Astrocyte of the hippocampus (primary cell): ENCODE measurements around the gene SCGB3A2.

Experiments used
- DNase-seq: peaks from one replicate; pipeline ENCODE4 v3.0.0; 2011; ENCODE audit warnings: low read depth, low spot score

SCGB3A2 gene, protein sequence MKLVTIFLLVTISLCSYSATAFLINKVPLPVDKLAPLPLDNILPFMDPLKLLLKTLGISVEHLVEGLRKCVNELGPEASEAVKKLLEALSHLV

DNA sequence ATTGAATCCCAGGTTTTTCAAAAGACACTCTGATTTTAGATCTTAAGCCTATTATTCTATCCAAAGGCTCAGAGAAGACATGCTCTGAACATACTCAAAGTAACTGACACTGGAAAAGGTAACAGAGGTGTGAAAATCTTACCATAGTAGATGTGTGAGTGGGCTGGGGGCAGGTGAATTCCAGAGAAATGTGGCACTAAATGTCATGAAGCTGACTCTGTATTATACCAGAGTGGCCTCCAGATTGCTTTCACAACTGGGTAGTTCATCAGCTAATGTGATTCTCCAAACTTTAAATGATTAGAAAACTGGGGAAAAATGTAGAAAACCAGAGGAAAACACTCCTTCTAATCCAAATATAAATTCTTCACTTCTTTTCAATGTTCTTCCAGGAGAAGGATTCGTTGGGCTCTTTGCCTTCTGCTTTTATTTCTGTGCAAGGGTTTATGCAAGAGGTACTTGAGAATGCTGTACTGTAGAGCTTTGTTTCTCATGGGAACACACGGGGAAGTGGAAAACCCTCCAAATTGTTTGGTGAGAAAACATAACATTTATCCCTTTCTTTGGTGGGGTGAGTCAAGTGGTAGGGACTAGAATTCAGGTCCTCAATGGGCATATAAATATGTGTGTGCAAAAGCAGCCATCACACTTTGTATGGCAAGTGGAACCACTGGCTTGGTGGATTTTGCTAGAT lies at the start of gene SCGB3A2:
Gene SCGB3A2 (plus strand): TSS at position 646 of the 694 bp plus-strand sequence. CDS start 93 bp downstream, outside the sequence.
- DNase-seq, result no peak

DNA sequence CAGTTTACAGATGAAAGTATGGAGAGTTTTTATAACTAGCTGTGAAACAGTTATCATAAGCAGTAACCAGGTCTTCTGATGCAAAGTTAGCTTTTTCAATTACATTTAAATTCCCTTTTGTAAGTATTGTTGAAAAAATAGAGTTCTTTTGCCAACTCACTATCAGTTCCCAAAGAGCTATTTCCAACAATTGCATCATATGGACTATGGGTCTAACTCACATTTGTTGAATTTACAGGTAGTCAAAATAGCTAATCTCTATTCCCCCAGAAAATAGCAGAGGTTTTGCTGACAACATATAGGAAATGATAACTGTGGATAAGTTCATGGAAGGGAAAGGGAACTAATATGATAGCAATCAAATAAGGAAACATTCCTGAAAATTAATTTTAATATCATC lies 48.5 kb upstream of the SCGB3A2 start:
- no peak for DNase-seq

DNA sequence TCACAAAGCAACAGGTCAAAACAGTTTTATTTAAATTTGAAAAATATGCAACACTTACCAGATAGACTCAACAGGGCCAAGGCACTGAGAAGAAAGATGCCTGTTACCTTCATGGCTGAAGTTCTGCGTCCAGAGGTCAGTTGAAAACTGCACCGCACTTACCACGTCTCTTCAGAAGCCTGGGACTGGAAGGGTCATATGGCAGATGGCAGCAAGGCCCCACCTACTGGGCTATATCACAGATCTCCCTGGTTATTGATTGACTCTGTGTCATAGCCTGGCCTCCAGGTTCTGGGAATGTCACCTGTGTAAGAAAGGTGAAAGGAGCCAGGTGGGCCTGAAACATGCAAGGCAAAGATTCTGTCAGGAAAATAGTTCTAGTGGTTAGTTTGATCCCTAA lies 47.0 kb upstream of the SCGB3A2 start, which contains the start of gene SPINK1:
Gene SPINK1 (minus strand): TSS at position 207 of the 400 bp plus-strand sequence. CDS start 94 bp downstream, at position 113.
- no peak for DNase-seq

DNA sequence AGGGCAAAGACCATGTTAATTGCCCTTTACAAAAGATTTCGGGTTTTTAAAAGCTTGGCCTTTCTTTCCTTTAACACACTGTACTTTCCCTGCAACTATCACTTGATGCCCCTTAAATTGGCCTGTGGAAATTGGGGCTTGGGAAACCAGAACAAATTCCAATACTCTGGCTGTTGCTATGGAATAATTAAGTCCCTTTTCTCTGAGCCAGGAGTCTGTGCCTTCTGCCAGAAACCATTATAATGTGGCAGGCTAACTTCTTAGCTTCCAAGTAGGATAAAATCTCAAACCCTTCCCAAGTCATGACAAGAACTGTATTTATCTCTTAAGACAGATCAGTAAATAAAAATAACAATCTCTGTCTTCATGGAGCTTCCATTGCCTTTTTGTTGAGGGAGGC lies 46.0 kb upstream of the SCGB3A2 start:
- peak; percentile 3 for DNase-seq

DNA sequence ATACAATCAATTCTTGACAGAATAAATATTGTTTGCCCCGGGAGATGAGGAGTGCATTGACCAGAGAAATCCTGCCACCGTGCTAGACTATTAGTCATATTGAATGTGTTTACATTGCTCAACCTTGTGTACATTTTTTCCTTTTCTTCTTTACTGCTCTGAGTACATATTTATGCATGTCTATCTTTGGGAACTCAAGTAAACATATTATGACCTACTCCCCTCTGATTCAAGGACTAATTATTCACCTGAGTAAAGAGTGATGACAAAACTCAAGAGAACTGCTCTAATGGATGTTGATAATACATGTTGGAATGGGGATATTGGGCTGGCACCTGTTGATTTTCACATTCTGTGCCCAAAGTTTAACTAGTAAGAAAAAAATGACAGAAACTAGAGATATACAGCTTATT lies 43.1 kb upstream of the SCGB3A2 start:
- DNase-seq, result peak; percentile 4

DNA sequence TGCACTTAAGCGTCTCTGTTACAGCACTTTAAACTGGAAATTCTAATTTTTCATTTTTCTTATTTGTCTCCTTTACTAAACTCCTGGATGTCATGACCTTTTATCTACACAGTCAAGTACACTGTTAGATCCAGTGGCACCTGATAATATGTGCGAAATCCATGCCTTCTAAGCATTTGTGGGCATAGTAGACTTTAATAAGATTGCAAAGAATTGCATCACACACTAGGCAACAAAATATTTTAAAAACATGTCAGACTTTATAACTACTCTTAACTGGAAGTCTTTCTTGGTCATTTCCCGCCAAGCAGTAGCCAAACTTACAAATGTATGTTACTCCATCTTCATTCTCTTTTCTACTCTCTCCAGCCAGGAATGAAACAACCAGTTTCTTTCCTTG lies 42.1 kb upstream of the SCGB3A2 start:
- DNase-seq, result no peak

DNA sequence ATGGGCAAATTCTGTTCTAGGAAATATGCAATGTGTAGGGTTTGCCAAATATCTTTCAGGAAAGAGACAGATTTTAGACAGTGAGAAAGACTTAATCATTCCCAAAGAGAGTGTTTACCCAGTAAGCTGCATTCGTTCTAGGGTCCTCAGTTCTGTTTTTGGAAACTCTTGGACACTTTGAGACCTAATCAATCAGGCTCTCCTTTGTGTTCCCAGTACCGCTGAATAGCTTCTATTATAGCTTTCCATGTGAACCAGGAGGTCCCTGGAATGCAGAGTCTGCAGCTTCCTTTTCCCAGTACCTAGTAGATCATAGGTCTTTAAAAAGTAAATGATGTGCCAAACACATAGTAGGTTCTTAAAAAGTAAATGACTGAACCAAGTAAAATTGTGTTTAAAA lies 35.6 kb upstream of the SCGB3A2 start:
- no peak for DNase-seq

DNA sequence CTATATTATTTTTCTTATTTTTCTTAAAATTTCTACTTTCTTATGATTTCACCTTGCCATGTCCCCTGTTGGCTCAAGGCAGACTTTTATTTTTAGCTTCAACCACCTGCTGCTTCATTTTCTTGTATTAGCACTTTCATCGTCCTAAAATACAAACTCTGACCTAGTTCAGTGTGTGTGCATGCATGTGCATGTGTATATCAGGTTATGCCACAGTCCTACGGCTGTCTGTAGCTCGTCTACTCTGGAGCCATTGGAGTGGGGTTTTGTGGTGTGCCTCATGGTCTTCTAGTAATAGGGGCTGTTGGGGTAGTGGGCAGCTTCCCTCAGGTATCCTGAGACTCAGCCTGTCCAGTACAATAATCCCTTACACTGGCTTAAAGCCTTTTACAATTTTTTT lies 33.7 kb upstream of the SCGB3A2 start:
- DNase-seq, result no peak

DNA sequence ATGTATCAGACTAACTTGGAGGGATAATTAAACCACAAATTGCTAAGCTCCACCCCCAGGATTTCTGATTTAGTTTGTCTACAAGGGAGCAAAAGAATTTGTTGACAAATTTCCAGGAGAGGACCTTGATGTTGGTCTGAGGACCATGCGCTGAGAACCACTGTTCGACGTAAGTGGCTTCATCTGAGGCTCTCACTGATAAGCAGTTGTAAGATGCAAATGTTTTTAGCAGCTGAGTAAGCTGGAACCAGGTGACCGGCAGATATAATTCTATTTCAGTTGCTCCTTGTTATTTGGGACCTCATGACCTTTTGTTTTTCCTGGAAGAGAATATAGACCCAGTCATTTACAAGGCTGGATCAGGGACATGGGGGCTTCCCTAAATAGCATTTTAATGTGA lies 32.9 kb upstream of the SCGB3A2 start:
- no peak for DNase-seq

DNA sequence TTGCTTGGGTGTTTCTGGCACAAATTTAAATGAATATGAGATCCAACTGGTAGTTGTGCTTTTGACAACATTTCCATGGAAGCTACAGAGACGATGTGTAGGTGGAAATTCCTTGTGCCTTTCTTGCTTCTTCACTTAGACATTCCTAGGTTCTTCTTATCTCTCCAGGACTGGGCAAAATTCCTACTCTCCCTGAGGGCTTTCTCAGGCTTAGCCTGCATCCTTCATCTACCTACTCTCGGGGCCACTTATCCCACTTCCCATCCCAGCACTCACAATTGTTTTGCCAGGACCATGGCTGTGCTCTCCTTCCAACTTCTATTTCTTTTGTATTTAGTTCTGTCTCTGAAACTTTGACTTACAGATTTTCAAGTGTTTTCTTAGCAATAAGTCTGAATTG lies 29.3 kb upstream of the SCGB3A2 start:
- DNase-seq, result no peak

DNA sequence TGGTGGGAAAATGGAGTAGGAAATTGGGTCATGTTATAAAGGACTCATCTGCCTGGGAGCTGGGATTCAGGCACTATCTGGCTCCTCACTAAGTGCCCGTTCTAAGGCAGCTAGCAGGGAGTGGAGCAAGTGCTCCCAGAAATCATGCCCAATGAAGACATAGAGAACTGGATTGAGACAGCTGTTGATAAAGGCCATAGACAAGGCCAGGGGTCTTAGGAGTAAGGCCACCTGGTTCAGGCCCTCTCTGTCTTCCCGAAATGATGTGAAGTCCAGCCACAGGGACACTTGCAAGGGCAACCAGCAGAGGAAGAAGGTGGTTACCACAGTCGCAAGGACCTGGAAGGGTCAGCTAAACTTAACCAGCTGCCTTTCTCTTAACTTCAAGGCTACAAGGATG lies 26.9 kb upstream of the SCGB3A2 start:
- DNase-seq, result no peak

DNA sequence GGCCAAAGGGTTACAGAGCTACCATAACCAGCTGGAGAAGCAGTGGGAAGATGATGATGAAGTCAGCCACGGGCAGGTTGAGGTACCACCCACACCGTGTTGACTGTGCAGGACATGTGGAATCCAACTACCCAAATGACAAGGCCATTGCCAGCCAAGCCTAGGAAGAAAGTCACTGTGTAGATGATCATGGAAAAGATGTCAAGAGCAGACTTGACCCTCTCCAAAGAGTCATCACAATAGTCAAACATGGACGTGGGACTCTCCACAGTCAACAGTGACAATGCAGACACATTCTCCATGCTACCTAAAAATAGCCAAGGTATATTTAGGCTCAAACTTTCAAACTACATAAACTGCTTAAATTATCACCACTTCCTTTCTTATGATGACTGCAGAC lies 26.1 kb upstream of the SCGB3A2 start:
- no peak for DNase-seq

DNA sequence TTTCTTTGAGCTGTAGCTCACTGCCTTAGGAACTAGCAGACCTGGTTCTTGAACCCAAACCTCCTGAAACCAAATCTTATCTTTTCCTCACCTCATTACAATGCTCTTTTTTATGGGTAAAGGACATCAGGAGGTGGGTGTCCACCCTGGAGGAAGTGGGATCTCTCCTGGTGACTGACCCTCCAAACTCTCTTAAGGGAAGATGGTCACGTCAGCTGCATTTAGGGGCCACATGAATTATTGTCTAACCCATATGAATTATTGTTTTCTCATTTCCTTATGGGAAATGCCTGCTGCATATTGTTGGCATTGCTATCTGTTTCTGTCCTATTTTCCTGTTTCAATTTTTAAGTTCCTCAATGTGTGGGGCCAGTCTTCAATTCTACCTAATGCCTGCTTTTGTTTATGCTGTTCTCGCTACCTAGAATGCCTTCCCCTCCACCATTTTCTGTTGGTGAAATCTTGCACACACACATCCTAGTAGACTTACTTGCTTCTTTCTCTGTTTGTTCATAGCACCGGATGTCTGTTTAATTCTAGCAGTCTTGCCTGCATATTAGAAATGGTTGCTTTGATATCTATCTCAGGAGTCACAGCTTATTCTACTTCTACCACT lies 25.0 kb upstream of the SCGB3A2 start:
- no peak for DNase-seq

DNA sequence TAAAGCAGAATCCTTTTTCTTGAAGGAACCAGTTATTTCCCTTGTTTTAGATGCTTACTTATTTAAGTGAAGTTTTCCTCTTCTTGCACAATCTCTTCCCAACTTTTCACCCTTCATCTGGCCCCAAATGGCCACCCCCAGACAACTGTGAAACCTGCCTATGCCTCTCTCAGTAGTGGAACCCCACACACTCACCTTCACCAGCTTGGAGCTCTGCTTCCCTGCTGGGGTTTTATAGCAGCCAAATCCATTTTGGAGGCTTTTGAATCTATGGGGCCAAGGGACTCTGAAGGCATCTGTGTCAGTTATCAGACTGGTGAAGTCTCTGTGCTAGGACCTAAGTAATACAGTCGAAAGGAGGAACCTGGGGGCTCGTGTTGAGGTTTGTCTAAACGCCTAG lies 24.2 kb upstream of the SCGB3A2 start:
- no peak for DNase-seq

DNA sequence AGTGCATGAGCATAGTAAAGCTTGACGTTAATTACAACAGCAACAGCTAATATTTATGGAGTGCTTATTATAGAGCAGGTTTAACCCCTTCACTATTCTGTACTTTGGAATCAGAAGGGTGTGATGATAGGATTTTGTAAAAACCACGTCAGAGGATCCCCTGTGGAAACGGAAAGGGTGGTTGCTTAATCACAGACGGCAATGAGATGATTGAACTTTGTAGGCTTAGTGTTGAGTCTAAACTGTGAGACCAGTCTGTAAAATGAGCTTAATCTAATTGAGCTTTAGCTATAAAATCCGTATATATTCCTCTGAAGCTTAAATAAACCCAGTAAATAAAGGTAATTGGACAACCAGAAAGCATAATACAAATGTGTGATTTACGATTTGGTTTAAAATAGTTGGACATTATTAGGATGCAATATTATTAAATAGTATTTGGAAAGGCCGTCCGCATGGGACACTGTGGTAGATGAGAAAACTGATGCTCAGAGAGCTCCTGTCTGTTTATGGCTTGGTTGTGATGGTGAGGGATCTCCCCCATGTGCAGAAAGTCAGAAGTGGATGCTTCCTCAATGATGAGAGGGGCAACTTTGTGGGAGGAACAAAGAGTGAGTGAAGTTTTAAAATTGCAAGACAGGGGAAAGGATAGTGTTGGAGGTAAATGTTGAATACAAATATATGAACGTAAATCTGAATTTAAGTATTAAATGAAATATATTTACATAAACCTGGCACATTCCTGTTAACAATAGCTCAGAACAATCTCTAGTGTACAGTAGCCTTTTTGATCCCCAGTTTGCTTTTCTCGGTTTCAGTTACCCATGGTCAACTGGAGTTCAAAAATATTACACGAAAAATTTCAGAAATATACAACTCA lies 23.4 kb upstream of the SCGB3A2 start:
- no peak for DNase-seq

DNA sequence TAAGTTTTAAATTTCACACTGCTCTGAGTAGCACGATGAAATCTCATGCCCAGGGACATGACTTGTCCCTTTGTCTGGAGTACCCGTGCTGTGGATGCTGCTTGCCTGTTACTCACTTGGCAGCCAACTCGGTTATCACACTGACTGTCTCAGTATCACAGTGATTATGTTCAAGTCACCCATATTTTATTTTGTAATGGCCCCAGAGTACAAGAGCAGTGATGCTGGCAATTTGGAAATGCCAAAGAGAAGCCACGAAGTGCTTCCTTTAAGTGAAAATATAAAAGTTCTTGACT lies 22.8 kb upstream of the SCGB3A2 start:
- no peak for DNase-seq

DNA sequence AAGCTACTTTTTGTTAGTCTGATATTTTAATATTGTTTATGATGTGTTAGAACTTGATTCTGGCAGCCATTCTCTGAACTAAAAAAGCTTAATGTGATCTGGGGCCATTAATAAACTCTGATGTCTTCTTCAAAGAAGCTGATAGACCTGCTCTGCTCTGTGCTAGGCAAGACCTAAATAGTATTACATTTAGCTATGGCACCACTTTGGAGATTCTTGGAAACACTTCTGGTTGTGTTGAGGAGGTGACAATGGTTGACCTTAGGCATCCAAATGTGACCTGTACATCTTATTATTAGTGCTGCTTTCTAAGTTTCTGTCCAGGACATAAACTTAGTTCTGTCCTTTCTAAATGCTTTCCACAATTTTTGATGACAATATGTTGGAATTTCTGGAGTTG lies 21.7 kb upstream of the SCGB3A2 start:
- no peak for DNase-seq

DNA sequence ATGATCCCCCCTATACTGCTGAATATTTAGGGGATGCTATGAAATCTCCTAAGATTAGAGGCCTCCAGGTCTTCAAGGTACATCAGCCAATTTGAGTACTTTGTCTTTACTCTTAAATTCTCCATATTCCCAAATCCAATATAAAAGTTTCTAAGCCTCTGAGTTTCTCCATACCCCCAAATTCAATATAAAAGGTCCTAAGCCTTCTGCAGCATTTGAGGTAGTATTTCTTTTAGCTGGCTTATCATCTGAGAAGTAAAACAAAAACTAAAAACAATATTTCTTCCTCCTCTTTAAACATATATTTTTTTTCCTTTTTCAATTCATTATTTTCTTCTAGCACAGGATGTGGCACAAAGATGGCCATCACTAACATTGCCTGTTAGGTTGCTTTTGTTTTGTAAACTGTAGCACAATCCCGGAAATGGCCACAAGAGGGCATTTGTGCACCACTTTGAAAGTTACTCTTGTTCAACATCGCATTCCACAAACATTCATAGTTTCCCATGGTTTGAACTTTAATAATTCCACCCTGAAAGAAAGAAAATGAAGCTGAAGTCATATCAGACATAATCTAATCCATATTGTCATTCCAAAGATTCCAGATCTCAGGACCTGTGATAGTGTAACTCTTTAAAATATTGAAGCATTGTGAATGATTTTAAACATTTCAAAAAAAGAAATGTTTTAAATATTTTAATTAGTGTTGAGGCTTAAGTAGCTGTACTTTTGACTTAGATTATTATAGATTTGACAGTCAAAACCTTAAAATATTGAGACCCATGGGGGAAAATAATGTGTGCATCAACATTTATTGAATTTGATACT lies 21.0 kb upstream of the SCGB3A2 start:
- peak; percentile 82 for DNase-seq

DNA sequence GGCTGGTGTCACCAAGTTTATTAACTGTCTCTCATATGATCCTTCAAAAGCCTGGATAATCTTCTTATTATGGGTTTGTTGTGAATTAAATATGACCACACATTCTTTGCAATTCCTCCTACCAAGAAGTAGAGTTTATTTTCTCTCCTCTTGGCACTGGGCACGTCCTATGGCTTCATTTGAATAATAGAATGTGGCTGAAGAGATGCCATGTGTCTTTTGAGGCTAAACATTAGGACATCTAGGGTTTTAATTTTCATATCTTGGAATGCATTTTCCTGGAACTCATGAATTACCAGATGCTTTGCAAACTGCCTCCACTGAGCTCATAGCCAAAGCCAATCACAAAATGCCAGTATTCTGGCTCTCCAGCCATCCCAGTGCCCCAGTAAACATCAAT lies 19.9 kb upstream of the SCGB3A2 start:
- DNase-seq, result no peak

DNA sequence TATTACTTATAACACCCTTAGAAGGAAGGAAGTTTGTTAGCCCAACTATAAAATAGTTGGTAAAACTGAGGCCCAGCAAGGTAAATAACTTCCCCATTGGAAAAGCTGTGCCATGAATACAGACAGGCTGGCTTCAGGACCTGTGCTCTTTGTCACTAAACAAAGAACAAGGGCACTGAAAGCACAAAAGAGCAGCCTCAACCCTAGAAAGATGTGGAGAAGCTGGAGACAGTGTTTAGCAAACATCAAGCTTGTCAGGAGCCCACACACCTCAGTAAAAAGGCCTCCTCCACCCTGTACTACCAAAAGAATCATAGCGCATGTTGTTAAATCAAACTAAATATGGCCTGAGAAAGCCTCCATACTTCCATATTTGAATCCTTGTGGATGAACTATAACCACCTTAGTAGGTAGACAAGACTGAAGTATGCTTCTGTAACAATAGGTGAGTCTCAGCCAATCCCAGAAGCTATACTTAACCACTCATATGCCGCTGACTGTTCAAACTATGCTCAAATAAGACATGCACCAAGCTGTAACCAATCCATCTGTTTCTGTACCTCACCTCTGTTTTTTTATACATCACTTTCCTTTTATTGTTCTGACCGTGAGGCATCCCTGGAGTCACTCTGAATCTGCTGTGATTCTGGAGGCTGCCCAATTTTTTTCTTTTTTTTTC lies 18.4 kb upstream of the SCGB3A2 start:
- DNase-seq, result no peak

DNA sequence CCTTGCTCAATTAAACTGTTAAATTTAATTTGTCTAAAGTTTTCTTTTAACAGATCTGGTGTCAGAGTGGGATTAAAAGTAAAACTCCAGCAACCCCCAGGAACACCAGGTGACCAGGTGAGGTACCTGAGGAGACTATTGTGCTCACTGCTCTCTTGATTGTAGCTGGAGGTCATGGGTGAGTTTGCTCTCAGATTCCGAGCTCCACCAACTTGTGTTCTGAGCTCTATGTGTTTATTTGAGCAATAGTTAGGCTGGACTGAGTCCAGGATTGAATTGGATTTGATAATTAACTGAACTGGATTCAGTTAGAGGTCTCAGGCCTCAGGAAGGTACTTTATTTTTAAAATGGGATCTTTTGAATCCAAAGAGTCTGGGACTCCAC lies 17.9 kb upstream of the SCGB3A2 start:
- no peak for DNase-seq
